ENCODE results near the gene ARHGEF28. TPM values are rescaled to one million over a fixed set of nuclear protein-coding genes. Genes with fewer than 3 reads are reported as not detected.

Gene ARHGEF28
- total and polyA plus RNA-seq, 2 of the 13 experiments (the other 11 are each of a cell fraction or from before 2014, with no cell fraction given) = 17.4 to 34.1 TPM

GRCh38 chr5:73862796-73863195, 236.8 kb downstream of the ARHGEF28 start:
- H3K4me2 ChIP-seq (ENCODE audit: low read depth, low read length) = no peak overlapping the region
- peaks cover 64% of the 10 kb centered on the region for H3K4me1 ChIP-seq (ENCODE audit: insufficient read depth, low read length)
- ATAC-seq (no peak), DNase-seq (ENCODE audit: low spot score) (no peak), FAIRE-seq (no peak)
- intact Hi-C loops (cut with micrococcal nuclease; ENCODE audit: unreplicated experiment) (no loop called here), in situ Hi-C loops (cut with HindIII; ENCODE audit: extremely low pct_ligation_motif_present, low pct_unique_long_range_greater_than_20kb) (no loop called here)
- no peak overlapping the region for H3K9ac ChIP-seq (ENCODE audit: insufficient read depth, low read depth, low read length)
- H3K27me3 ChIP-seq (ENCODE audit: control insufficient read depth in 1 of 2, insufficient read depth in 2 of 2, low read length in 2 of 2) = no peaks in the 10 kb centered on the region
- BruUV-seq (replicated peaks) = no TSS peak
- H2AFZ ChIP-seq (ENCODE audit: low read length) = no peak overlapping the region
- no peaks in the 10 kb centered on the region for H4K20me1 ChIP-seq (ENCODE audit: insufficient read depth, low read length)
- TF ChIP-seq FLYWCH1 (CRISPR knock-in tag; IDR thresholded peaks at IDR 0.05) (no peak), ZNF30 (CRISPR knock-in tag; IDR thresholded peaks at IDR 0.05) (no peak)
- TF ChIP-seq, protein P1, sequence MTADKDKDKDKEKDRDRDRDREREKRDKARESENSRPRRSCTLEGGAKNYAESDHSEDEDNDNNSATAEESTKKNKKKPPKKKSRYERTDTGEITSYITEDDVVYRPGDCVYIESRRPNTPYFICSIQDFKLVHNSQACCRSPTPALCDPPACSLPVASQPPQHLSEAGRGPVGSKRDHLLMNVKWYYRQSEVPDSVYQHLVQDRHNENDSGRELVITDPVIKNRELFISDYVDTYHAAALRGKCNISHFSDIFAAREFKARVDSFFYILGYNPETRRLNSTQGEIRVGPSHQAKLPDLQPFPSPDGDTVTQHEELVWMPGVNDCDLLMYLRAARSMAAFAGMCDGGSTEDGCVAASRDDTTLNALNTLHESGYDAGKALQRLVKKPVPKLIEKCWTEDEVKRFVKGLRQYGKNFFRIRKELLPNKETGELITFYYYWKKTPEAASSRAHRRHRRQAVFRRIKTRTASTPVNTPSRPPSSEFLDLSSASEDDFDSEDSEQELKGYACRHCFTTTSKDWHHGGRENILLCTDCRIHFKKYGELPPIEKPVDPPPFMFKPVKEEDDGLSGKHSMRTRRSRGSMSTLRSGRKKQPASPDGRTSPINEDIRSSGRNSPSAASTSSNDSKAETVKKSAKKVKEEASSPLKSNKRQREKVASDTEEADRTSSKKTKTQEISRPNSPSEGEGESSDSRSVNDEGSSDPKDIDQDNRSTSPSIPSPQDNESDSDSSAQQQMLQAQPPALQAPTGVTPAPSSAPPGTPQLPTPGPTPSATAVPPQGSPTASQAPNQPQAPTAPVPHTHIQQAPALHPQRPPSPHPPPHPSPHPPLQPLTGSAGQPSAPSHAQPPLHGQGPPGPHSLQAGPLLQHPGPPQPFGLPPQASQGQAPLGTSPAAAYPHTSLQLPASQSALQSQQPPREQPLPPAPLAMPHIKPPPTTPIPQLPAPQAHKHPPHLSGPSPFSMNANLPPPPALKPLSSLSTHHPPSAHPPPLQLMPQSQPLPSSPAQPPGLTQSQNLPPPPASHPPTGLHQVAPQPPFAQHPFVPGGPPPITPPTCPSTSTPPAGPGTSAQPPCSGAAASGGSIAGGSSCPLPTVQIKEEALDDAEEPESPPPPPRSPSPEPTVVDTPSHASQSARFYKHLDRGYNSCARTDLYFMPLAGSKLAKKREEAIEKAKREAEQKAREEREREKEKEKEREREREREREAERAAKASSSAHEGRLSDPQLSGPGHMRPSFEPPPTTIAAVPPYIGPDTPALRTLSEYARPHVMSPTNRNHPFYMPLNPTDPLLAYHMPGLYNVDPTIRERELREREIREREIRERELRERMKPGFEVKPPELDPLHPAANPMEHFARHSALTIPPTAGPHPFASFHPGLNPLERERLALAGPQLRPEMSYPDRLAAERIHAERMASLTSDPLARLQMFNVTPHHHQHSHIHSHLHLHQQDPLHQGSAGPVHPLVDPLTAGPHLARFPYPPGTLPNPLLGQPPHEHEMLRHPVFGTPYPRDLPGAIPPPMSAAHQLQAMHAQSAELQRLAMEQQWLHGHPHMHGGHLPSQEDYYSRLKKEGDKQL (CRISPR knock-in tag; IDR thresholded peaks at IDR 0.05; ENCODE audit: low read depth) = no peak
- no peaks in the 10 kb centered on the region for H3K9me3 ChIP-seq (ENCODE audit: low read length)
- CTCF ChIA-PET (ENCODE audit: low intra/inter-chr PET ratio, low total read pairs) = no interaction called here
- H3K36me3 ChIP-seq (replicated peaks in 1 of 2; ENCODE audit: control insufficient read depth in 1 of 2, insufficient read depth in 2 of 2, low read length in 2 of 2) = peaks cover 30 to 73% of the 10 kb centered on the region in 2 experiments
- H3K27ac ChIP-seq (ENCODE audit: extremely low read length, insufficient read depth, low read length) = peak overlapping the region; percentile 20
- no peaks in the 10 kb centered on the region for H3K79me2 ChIP-seq (ENCODE audit: insufficient read depth, low read length)
- POLR2A ChIA-PET = no interaction called here
- no peak overlapping the region for H3K4me3 ChIP-seq (replicated peaks in 1 of 3; ENCODE audit: insufficient read depth in 1 of 3, low read depth in 2 of 3, low read length in 3 of 3)

GRCh38 chr5:73863876-73864275, 237.9 kb downstream of the ARHGEF28 start:
- FAIRE-seq (no peak), DNase-seq (ENCODE audit: low spot score) (no peak), ATAC-seq (no peak; the same call in 2 of the 3 replicates)
- intact Hi-C loops (cut with micrococcal nuclease; ENCODE audit: unreplicated experiment) (no loop called here), in situ Hi-C loops (cut with HindIII; ENCODE audit: extremely low pct_ligation_motif_present, low pct_unique_long_range_greater_than_20kb) (no loop called here)
- H3K36me3 ChIP-seq (replicated peaks in 1 of 2; ENCODE audit: control insufficient read depth in 1 of 2, insufficient read depth in 2 of 2, low read length in 2 of 2) = peaks cover 26 to 75% of the 10 kb centered on the region in 2 experiments
- no peak overlapping the region for H2AFZ ChIP-seq (ENCODE audit: low read length)
- H3K27ac ChIP-seq (ENCODE audit: extremely low read length, insufficient read depth, low read length) = no peak overlapping the region
- peaks cover 53% of the 10 kb centered on the region for H3K4me1 ChIP-seq (ENCODE audit: insufficient read depth, low read length)
- WGBS (ENCODE audit: low lambda C conversion rate) = 100% methylated on average over 3 of the region's 3 CpGs
- TF ChIP-seq RBM22 (optimal IDR thresholded peaks at IDR 0.05; ENCODE audit: low read length) (peak; percentile 21), ZBTB7B (CRISPR knock-in tag; IDR thresholded peaks at IDR 0.05) (no peak)
- H3K4me3 ChIP-seq (replicated peaks in 1 of 3; ENCODE audit: insufficient read depth in 1 of 3, low read depth in 2 of 3, low read length in 3 of 3) = no peak overlapping the region
- no peaks in the 10 kb centered on the region for H3K9me3 ChIP-seq (ENCODE audit: low read length)
- no peaks in the 10 kb centered on the region for H3K79me2 ChIP-seq (ENCODE audit: insufficient read depth, low read length)
- BruUV-seq (replicated peaks) = no TSS peak
- POLR2A ChIA-PET = no interaction called here
- no peaks in the 10 kb centered on the region for H4K20me1 ChIP-seq (ENCODE audit: insufficient read depth, low read length)
- CTCF ChIA-PET (ENCODE audit: low intra/inter-chr PET ratio, low total read pairs) = no interaction called here
- no peaks in the 10 kb centered on the region for H3K27me3 ChIP-seq (ENCODE audit: control insufficient read depth in 1 of 2, insufficient read depth in 2 of 2, low read length in 2 of 2)
- H3K4me2 ChIP-seq (ENCODE audit: low read depth, low read length) = no peak overlapping the region
- H3K9ac ChIP-seq (ENCODE audit: insufficient read depth, low read depth, low read length) = no peak overlapping the region
